WI38 (cell line): ENCODE results near the gene MUC21.

Experiments used
- H3K4me3 ChIP-seq: 2 replicates; pipeline ENCODE4 v1.5.1; 2011; ENCODE audit warnings: low read depth, mild to moderate bottlenecking, control low read depth, low read length
- CTCF ChIP-seq: IDR thresholded peaks from 2 replicates; pipeline ENCODE4 v1.5.1; 2012; ENCODE audit warnings: low read depth, mild to moderate bottlenecking, control low read depth, low read length

MUC21 gene

GRCh38 chr6:31031095-31031494, 47.6 kb downstream of the MUC21 start:
- no peak overlapping the region for H3K4me3 ChIP-seq
- TF ChIP-seq CTCF, result no peak

GRCh38 chr6:31033075-31033474, 49.6 kb downstream of the MUC21 start:
- TF ChIP-seq CTCF, result no peak

GRCh38 chr6:31035862-31036497, 52.5 kb downstream of the MUC21 start:
- no peak overlapping the region for H3K4me3 ChIP-seq

More at GRCh38 chr6:31033075-31033474, 49.6 kb downstream of the MUC21 start:
- H3K4me3 ChIP-seq, result no peak overlapping the region

GRCh38 chr6:31037169-31037568, 53.7 kb downstream of the MUC21 start:
- no peak overlapping the region for H3K4me3 ChIP-seq
- TF ChIP-seq CTCF, result no peak

More at GRCh38 chr6:31035862-31036497, 52.5 kb downstream of the MUC21 start:
- no peak for TF ChIP-seq CTCF

GRCh38 chr6:31037682-31038081, 54.2 kb downstream of the MUC21 start:
- TF ChIP-seq CTCF, result no peak
- no peak overlapping the region for H3K4me3 ChIP-seq

- no peak overlapping the region for H3K4me3 ChIP-seq
- TF ChIP-seq CTCF, result no peak
These were observed 55.0 kb downstream of the MUC21 start for GRCh38 chr6:31038559-31038958.
